ENCODE results near the gene PSD2. TPM values are rescaled to one million over a fixed set of nuclear protein-coding genes. Genes with fewer than 3 reads are reported as not detected.

The PSD2 gene
- total and polyA plus RNA-seq, 12 donors: 0.03 to 0.09 (median 0.08) TPM; not detected in 9

DNA sequence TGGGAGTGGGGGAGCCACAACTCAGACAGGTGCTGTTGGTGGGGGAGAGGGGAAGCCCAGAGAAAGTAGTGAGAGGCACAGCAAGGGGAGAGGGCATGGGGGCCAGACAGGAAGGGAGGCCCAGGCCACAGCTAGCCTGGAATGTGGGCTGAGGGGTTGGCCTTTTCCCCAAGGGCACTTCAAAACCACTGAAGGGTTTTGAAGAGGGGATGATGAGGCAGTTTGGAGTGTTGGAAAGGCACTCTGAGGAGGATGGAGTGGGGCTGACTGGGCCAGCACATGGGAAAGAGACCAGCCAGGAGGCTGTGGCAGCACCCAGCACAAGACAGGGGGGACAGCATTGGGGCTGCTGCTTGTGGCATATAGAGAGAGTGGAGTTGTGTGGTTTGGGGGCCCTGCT is 3.8 kb downstream of the PSD2 start:
- Histone ChIP-seq H3K36me3 (no peaks in the 10 kb centered on the region), H3K27ac (no peak overlapping the region), H3K27me3 (peaks cover 5 to 96% (median 86%) of the 10 kb centered on the region in 7 donors), H3K4me1 (peaks cover 0 to 12% (median 5%) of the 10 kb centered on the region in 9 donors), H3K9me3 (no peaks in the 10 kb centered on the region), H3K4me3 (no peak overlapping the region)
- intact Hi-C loops (cut with DNase I): loop anchor here in 2 of 10 donors (5.0 to 10.0 kb wide), 3 partner anchors 38 to 345 kb away; no protein-coding TSS in a partner anchor
- TF ChIP-seq, protein P1, sequence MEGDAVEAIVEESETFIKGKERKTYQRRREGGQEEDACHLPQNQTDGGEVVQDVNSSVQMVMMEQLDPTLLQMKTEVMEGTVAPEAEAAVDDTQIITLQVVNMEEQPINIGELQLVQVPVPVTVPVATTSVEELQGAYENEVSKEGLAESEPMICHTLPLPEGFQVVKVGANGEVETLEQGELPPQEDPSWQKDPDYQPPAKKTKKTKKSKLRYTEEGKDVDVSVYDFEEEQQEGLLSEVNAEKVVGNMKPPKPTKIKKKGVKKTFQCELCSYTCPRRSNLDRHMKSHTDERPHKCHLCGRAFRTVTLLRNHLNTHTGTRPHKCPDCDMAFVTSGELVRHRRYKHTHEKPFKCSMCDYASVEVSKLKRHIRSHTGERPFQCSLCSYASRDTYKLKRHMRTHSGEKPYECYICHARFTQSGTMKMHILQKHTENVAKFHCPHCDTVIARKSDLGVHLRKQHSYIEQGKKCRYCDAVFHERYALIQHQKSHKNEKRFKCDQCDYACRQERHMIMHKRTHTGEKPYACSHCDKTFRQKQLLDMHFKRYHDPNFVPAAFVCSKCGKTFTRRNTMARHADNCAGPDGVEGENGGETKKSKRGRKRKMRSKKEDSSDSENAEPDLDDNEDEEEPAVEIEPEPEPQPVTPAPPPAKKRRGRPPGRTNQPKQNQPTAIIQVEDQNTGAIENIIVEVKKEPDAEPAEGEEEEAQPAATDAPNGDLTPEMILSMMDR (IDR thresholded peaks at IDR 0.05): no peak
- DNase-seq (no peak), ATAC-seq (no peak)

DNA sequence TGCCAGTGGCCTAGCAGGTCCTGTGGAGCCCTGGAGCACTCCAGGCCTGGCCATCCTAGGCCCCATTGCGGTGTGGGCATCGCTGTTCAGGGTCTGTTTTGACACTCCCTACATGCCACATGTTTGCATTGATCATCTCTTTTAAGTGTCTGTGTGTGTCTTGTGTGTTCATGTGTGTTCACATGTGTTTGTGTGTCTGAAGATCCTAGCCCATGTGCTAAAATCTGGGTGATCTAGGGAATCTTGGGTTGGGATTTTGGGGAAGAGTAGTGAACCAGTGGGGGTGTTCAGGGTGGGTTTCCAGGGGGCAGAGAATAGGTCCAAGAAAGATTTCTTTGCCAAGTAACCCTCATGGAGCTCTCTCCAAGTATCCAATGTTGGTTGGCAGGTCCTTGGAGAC is 8.4 kb downstream of the PSD2 start:
- WGBS, 2 donors: 91% methylated on average over 2 of the region's 2 CpGs
- ATAC-seq: no peak
- no peak for DNase-seq

DNA sequence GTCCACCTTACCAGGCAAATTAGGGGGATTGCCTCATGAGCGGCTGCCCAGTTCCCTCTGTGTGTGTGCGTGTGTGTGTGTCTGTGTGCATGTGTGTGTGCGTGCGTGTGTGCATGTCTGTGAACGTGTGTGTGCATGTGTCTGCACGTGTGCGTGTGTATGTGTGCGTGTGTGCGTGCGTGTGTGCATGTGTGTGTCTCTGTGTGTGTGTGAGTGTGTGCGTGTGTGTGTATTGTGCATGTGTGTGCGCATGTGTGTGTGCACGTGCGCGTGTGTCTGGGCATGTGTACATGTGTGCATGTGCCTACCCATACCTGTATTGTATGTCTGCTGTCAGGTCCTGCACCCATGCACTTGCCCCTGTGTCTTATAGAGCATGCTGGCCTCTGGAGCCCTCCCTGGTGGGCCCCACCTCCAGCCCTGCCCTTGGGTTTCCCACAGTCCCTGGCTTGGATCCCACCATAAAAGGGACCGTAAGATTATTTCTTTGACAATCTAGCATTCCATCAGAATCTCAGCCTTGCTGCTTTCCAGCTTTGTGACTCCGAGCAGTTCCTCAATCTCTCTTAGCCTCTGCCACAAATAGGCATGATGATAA is 9.3 kb downstream of the PSD2 start:
- no peaks in the 10 kb centered on the region for H3K4me1 ChIP-seq
- H3K9me3 ChIP-seq: no peaks in the 10 kb centered on the region
- no peak for DNase-seq
- peaks cover 0 to 52% (median 34%) of the 10 kb centered on the region in 7 donors for H3K27me3 ChIP-seq
- TF ChIP-seq, protein P1 (IDR thresholded peaks at IDR 0.05): no peak
- H3K4me3 ChIP-seq: no peak overlapping the region
- intact Hi-C loops (cut with DNase I): loop anchor here in 1 of 10 donors (5.0 kb wide), 1 partner anchor 157 kb away; no protein-coding TSS in a partner anchor
- H3K36me3 ChIP-seq: no peaks in the 10 kb centered on the region
- no peak overlapping the region for H3K27ac ChIP-seq
- no peak for ATAC-seq
- 91% methylated on average over 17 of the region's 17 CpGs for WGBS, 2 donors

More for the DNA sequence above, 8.4 kb downstream of the PSD2 start:
- Histone ChIP-seq H3K27ac (no peak overlapping the region), H3K4me3 (no peak overlapping the region), H3K36me3 (no peaks in the 10 kb centered on the region), H3K9me3 (no peaks in the 10 kb centered on the region), H3K27me3 (peaks cover 0 to 53% (median 43%) of the 10 kb centered on the region in 7 donors), H3K4me1 (no peaks in the 10 kb centered on the region)
- TF ChIP-seq, protein P1 (IDR thresholded peaks at IDR 0.05): no peak
- intact Hi-C loops (cut with DNase I): loop anchor here in 1 of 10 donors (5.0 kb wide), 1 partner anchor 158 kb away; no protein-coding TSS in a partner anchor

DNA sequence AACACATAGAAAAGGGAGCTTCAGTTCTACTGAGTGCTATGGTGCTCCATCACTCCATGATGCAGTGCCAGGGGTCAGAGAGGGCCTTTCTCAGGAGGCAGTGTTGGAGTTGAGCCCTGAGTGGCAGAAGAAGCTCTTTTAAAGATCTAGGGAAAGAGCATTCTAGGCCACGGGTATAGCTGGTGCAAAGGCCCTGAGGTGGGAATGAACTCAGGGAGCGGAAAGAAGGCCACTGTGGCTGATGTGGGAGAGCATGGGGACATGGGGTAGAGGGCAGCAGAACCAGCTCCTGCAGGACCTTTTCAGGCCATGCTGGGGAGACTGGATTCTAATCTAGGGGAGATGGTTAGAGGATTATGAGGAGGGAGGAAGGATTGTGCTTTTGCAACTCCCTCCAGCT is 9.9 kb downstream of the PSD2 start:
- H3K4me3 ChIP-seq: no peak overlapping the region

More for the DNA sequence above, 9.9 kb downstream of the PSD2 start:
- TF ChIP-seq, protein P1 (IDR thresholded peaks at IDR 0.05): no peak
- intact Hi-C loops (cut with DNase I): no loop called here
- Histone ChIP-seq H3K4me1 (no peaks in the 10 kb centered on the region), H3K9me3 (no peaks in the 10 kb centered on the region), H3K36me3 (no peaks in the 10 kb centered on the region), H3K27me3 (peaks cover 0 to 45% (median 28%) of the 10 kb centered on the region in 7 donors), H3K27ac (no peak overlapping the region)
- 89 to 92% methylated on average over 2 of the region's 2 CpGs for WGBS, 2 donors
- ATAC-seq (no peak), DNase-seq (no peak)
